ENCODE data around the gene UQCC3.
"Not testable (repeated sequence)": the region's sequence is repeated elsewhere in the genome, so short reads cannot be mapped to it uniquely, and the experiment has no call there.

Gene UQCC3

DNA sequence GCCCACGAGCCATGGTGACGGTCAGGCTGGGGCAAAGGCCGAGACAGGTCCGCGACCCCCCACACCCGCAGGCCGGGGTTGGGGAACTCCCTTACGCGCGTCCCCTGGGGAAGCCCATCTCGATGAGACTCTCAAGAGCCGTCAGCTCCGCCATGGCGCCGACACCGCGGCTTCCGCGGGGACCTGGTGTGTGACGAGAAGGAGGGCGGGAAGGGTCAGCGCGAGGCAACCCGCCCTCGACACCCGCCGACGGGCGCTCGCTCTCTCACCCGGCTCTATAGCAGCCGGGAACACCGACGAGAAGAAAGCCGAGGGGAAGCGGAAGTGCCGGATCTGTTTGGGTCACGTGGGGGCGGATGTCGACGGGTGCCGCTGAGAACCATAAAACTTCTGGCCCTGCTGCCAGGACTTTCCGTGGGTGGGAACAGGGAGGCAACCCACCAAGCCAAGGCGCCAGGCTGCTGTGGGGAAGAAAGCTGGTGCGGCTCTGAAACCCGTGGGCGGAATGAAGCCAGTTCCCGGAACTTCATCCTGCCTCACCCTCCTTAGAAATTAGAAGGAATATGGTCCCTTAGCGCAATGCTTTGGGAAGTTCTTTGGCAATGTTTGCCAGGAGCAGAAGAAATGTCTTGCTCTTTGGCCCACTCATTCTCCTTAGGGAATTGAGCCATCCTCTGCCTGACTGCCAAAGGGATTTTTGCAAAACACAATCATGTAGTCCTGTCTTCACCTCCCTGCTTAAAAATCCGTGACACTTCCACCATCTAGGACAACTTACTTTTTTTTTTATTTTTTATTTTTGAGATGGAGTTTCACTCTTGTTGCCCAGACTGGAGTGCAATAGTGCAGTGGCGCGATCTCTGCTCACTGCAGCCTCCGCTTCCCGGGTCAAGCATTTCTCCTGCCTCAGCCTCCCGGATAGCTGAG, 7.6 kb downstream of the UQCC3 start, which contains the start of gene UBXN1:
TSS of gene UBXN1 (minus strand) at position 304 of the 927 bp plus-strand sequence. CDS start at position 154, 150 bp downstream.
- peak within 1 kb of the TSS; percentile 80 for H3K27ac ChIP-seq (ENCODE audit: low read depth, low read length, severe bottlenecking)
- peaks cover 8% of the 10 kb centered on the region for H3K4me1 ChIP-seq (ENCODE audit: control insufficient read depth, insufficient read depth, low read length, poor library complexity, severe bottlenecking)
- H3K4me3 ChIP-seq (ENCODE audit: extremely low read depth, insufficient read depth, low read length, poor library complexity, severe bottlenecking) = peak within 1 kb of the TSS; percentile 98
- H3K9me3 ChIP-seq (ENCODE audit: control insufficient read depth, low read length) = no peaks in the 10 kb centered on the region
- 4 to 11% methylated on average over 36 to 46 of the region's 55 CpGs for WGBS, 2 experiments (ENCODE audit: insufficient coverage in 2 of 2)
- H3K36me3 ChIP-seq (ENCODE audit: control insufficient read depth, insufficient read depth, low read length) = peaks cover 35% of the 10 kb centered on the region

DNA sequence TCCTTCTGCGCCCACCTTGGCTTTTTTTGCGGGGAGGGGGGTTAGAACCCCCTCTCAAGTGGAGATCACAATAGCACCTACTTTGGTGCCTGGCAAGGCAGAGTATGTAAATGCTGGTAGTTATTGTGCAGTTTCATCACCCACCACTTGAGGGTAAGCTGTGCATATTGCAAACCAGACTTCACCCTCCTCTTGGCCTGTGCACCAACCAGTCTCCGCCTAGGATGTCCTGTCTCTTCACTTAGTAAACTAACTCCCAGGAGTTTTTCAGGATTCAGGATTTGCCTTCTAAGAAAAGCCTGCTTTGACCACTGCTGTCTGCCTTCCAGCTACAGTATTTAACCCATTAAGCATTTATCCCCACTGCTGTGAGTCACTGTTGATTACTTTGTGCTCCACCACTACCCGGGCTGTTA, 9.4 kb downstream of the UQCC3 start:
- 89 to 94% methylated on average over 3 of the region's 4 CpGs for WGBS, 2 experiments (ENCODE audit: insufficient coverage in 2 of 2)
- Histone ChIP-seq H3K4me1 (ENCODE audit: control insufficient read depth, insufficient read depth, low read length, poor library complexity, severe bottlenecking) (peaks cover 8% of the 10 kb centered on the region), H3K36me3 (ENCODE audit: control insufficient read depth, insufficient read depth, low read length) (peaks cover 18% of the 10 kb centered on the region), H3K4me3 (ENCODE audit: extremely low read depth, insufficient read depth, low read length, poor library complexity, severe bottlenecking) (no peak overlapping the region), H3K27ac (ENCODE audit: low read depth, low read length, severe bottlenecking) (peak overlapping the region; percentile 30), H3K9me3 (ENCODE audit: control insufficient read depth, low read length) (no peaks in the 10 kb centered on the region)

DNA sequence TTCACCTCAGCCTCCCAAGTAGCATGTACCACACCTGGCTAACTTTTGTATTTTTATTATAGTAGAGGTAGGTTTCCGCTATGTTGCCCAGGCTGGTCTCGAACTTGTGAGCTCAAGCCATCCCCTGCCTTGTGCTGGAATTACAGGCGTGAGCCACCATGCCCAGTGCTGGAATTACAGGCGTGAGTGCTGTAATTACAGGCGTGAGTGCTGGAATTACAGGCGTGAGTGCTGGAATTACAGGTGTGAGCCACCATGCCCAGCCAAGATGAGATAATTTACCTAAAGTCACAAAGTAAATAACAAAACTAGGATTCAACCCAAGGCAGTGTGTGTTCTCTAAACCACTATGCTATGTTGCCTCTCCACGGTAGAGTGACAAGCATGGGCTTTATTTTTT, 11.0 kb downstream of the UQCC3 start:
- Histone ChIP-seq H3K4me1 (ENCODE audit: control insufficient read depth, insufficient read depth, low read length, poor library complexity, severe bottlenecking) (peaks cover 8% of the 10 kb centered on the region), H3K27ac (ENCODE audit: low read depth, low read length, severe bottlenecking) (no peak overlapping the region), H3K36me3 (ENCODE audit: control insufficient read depth, insufficient read depth, low read length) (peaks cover 5% of the 10 kb centered on the region), H3K9me3 (ENCODE audit: control insufficient read depth, low read length) (no peaks in the 10 kb centered on the region), H3K4me3 (ENCODE audit: extremely low read depth, insufficient read depth, low read length, poor library complexity, severe bottlenecking) (no peak overlapping the region)
- WGBS, 2 experiments (ENCODE audit: insufficient coverage in 2 of 2) = 88 to 99% methylated on average over 5 of the region's 7 CpGs

DNA sequence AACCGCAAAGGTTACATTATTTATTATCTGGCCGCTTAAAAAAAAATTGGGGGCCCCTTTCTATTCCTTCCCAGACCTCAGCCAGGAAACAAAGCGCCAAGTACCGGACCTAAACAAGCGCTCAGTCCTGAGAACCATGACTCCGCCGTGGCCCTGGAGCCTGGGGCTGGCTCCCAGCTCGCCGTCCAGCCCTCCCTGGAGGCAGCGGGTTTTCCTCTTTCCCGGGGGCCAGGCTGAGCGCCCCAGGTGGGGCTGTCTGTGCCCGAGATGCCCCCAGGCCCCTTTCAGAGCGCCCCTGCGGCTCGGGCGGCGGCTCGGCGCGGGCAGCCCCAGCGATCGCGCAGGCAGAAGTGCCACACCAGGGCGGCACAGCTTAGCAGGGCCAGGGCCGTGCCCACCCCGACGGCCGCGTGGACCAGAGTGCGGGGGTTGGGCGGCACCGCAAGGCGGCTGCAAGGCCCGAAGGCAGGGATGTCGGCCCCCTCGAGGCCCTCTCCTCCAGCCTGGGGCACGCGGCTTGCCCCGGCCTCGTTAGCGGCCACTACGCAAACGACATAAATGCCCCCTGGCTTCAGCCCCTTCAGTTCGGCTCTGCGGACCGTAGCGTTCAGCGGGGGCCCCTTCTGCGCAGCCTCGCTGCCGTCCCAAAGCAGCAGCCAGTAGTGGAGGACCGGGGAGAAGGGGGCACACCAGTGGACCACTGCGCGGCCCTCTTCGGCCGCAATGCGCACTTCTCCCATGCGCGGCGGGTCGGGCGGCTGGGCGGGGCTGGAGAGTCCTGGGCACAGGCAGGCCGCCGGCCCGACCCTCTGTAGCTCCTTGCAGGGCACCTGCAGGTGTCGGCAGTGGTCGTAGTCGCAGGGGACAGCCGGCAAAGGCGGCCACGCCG, 16.3 kb downstream of the UQCC3 start:
- no peak overlapping the region for H3K4me3 ChIP-seq (ENCODE audit: extremely low read depth, insufficient read depth, low read length, poor library complexity, severe bottlenecking)
- 94 to 95% methylated on average over 64 to 74 of the region's 74 CpGs for WGBS, 2 experiments (ENCODE audit: insufficient coverage in 2 of 2)
- no peak overlapping the region for H3K27ac ChIP-seq (ENCODE audit: low read depth, low read length, severe bottlenecking)

DNA sequence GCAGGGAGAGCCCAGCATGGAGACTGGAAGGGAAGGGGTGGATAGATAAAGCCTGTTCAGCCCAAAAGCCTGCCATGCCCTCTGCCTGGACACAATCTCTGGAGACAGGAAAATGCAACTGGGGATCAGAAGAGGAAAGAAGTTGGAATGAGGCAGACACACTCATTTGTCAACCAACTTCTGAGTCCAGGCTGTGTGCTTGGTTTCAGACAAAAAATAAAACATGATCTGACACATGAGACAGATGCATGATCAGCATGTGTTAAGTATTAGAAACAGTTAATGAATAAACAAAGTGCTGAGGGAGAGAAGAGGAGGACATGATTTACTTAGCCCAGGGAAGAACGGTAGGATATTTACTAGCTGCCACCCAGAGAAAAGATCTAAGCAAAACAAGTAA, 17.0 kb downstream of the UQCC3 start:
- no peak overlapping the region for H3K4me3 ChIP-seq (ENCODE audit: extremely low read depth, insufficient read depth, low read length, poor library complexity, severe bottlenecking)
- 100% methylated on average over 1 of the region's 1 CpG; no CpG with 5 or more reads in 1 of the 2 experiments for WGBS, 2 experiments (ENCODE audit: insufficient coverage in 2 of 2)

More for the DNA sequence above, 16.3 kb downstream of the UQCC3 start:
- no peaks in the 10 kb centered on the region for H3K9me3 ChIP-seq (ENCODE audit: control insufficient read depth, low read length)
- peaks cover 12% of the 10 kb centered on the region for H3K4me1 ChIP-seq (ENCODE audit: control insufficient read depth, insufficient read depth, low read length, poor library complexity, severe bottlenecking)
- peaks cover 29% of the 10 kb centered on the region for H3K36me3 ChIP-seq (ENCODE audit: control insufficient read depth, insufficient read depth, low read length)

DNA sequence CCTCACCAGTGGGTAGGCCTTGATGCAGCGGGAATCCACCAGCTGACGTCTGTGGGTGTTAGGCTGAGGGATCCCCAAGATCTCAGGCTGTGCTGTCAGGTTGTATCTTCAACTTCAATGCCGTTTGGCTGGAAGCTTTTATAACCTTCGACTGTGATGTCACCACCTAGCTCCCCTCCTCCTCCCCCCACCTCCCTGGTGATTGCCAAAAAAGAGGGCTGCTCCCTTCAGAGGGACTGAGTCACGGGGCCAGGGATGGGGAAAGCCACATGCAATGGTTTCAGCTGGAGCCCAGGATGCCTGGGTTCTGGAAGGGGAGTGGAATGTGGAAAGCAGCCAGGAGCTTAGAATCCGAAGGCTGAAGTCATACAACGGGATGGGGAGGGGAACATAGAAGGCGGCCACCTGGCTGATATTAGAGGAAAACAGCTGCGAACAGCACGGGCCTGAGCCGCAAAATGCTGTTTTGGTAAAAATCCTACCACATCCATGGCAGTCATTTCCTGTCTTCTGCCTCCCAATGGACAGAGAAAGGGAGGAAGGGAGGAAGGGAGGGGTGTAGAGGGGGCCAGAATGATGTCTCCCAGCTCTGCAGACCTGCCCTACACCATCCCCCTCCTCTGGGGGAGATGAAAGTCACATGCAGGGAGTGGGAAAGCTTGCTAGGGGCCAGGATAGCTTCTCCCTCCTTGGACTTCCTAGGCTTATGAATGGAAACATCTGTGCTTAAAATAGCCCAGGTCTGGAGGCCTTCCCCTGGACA, 18.1 kb downstream of the UQCC3 start, which contains the start of gene LRRN4CL:
TSS of gene LRRN4CL (minus strand) at position 110 of the 763 bp plus-strand sequence. CDS start 1,022 bp downstream, outside the sequence.
- no peak within 1 kb of the TSS for H3K4me3 ChIP-seq (ENCODE audit: extremely low read depth, insufficient read depth, low read length, poor library complexity, severe bottlenecking)

More for the DNA sequence above, 17.0 kb downstream of the UQCC3 start:
- Histone ChIP-seq H3K9me3 (ENCODE audit: control insufficient read depth, low read length) (no peaks in the 10 kb centered on the region), H3K27ac (ENCODE audit: low read depth, low read length, severe bottlenecking) (no peak overlapping the region), H3K36me3 (ENCODE audit: control insufficient read depth, insufficient read depth, low read length) (peaks cover 36% of the 10 kb centered on the region), H3K4me1 (ENCODE audit: control insufficient read depth, insufficient read depth, low read length, poor library complexity, severe bottlenecking) (peaks cover 12% of the 10 kb centered on the region)

DNA sequence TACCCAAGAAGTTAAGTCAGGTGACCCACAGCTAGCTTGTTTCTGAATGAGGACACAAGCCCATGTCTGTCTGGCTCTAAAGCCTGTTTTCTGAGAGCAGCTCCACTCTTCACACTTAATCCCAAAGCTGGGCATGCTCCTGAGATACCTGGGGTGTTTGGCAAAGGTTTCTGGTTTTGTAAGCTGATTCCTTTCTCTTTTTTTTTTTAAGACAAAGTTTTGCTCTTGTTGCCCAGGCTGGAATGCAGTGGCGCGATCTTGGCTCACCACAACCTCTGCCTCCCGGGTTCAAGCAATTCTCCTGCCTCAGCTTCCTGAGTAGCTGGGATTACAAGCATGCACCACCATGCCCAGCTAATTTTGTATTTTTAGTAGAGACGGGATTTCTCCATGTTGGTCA, 22.2 kb downstream of the UQCC3 start:
- WGBS, 2 experiments (ENCODE audit: insufficient coverage in 2 of 2) = 89 to 100% methylated on average over 1 of the region's 4 CpGs
- H3K4me1 ChIP-seq (ENCODE audit: control insufficient read depth, insufficient read depth, low read length, poor library complexity, severe bottlenecking) = peaks cover 12% of the 10 kb centered on the region
- H3K36me3 ChIP-seq (ENCODE audit: control insufficient read depth, insufficient read depth, low read length) = peaks cover 49% of the 10 kb centered on the region

More for the DNA sequence above, 18.1 kb downstream of the UQCC3 start, which contains the start of gene LRRN4CL:
- H3K9me3 ChIP-seq (ENCODE audit: control insufficient read depth, low read length) = no peaks in the 10 kb centered on the region
- 79 to 95% methylated on average over 6 to 8 of the region's 11 CpGs for WGBS, 2 experiments (ENCODE audit: insufficient coverage in 2 of 2)
- H3K27ac ChIP-seq (ENCODE audit: low read depth, low read length, severe bottlenecking) = peak within 1 kb of the TSS; percentile 59
- H3K36me3 ChIP-seq (ENCODE audit: control insufficient read depth, insufficient read depth, low read length) = peaks cover 45% of the 10 kb centered on the region
- peaks cover 12% of the 10 kb centered on the region for H3K4me1 ChIP-seq (ENCODE audit: control insufficient read depth, insufficient read depth, low read length, poor library complexity, severe bottlenecking)

DNA sequence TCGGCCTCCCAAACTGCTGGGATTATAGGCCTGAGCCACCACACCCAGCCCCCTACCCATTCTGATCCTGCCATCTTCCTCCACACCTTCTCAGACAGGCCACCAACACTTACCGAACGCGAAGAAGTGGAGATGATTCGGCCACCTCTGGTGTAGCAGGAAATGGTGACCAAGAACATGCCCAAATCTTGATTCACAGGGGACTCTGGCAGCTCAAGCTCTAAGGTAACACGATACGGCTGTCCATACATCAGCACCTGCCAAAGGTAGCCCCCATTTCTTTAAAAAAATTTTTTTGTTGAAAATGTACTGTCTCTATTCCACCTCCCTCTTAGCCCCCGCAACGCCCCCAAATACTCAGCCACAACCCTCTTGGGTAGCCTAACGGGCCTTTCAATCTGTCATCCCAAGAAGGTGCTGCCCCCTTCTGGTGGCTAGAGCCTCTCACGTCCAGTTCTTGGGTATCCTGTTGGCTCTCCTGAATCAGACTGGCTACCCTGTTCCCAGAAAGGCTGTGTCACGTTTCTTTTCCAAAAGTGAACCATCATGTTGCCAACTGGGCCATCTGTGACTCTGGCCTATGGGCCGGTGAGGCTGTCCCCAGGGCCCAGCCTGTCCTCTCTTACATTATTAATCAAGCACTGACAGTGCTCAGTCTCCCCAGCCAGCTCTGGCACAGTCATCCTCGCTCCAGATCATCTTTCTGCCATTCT, 23.1 kb downstream of the UQCC3 start:
- peaks cover 54% of the 10 kb centered on the region for H3K36me3 ChIP-seq (ENCODE audit: control insufficient read depth, insufficient read depth, low read length)
- H3K27ac ChIP-seq (ENCODE audit: low read depth, low read length, severe bottlenecking) = no peak overlapping the region
- 72 to 80% methylated on average over 12 to 13 of the region's 14 CpGs for WGBS, 2 experiments (ENCODE audit: insufficient coverage in 2 of 2)
- peaks cover 7% of the 10 kb centered on the region for H3K4me1 ChIP-seq (ENCODE audit: control insufficient read depth, insufficient read depth, low read length, poor library complexity, severe bottlenecking)
- no peak overlapping the region for H3K4me3 ChIP-seq (ENCODE audit: extremely low read depth, insufficient read depth, low read length, poor library complexity, severe bottlenecking)
- no peaks in the 10 kb centered on the region for H3K9me3 ChIP-seq (ENCODE audit: control insufficient read depth, low read length)

More for the DNA sequence above, 22.2 kb downstream of the UQCC3 start:
- H3K27ac ChIP-seq (ENCODE audit: low read depth, low read length, severe bottlenecking); H3K9me3 ChIP-seq (ENCODE audit: control insufficient read depth, low read length); H3K4me3 ChIP-seq (ENCODE audit: extremely low read depth, insufficient read depth, low read length, poor library complexity, severe bottlenecking): not testable (repeated sequence)

DNA sequence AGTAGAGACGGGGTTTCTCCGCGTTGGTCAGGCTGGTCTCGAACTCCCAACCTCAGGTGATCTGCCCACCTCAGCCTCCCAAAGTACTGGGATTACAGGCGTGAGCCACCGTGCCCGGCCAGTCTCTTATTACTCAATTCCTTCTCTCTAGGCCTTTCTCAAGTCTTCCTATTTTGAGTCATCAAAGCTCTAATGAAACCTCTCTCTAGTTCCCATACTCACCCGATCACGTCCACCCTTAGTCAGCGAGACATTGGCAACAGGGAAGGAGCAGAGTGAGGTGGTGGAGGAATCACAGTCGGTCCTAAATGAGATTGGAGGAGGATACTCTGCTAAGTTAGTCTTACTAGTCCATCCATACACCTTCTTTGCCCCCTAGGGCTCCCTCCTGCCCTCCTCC, 30.8 kb downstream of the UQCC3 start:
- H3K9me3 ChIP-seq (ENCODE audit: control insufficient read depth, low read length) = no peaks in the 10 kb centered on the region
- H3K36me3 ChIP-seq (ENCODE audit: control insufficient read depth, insufficient read depth, low read length) = peaks cover 59% of the 10 kb centered on the region
- 95 to 98% methylated on average over 4 of the region's 11 CpGs for WGBS, 2 experiments (ENCODE audit: insufficient coverage in 2 of 2)
- H3K4me3 ChIP-seq (ENCODE audit: extremely low read depth, insufficient read depth, low read length, poor library complexity, severe bottlenecking) = no peak overlapping the region
- H3K27ac ChIP-seq (ENCODE audit: low read depth, low read length, severe bottlenecking) = no peak overlapping the region
- no peaks in the 10 kb centered on the region for H3K4me1 ChIP-seq (ENCODE audit: control insufficient read depth, insufficient read depth, low read length, poor library complexity, severe bottlenecking)
